ENCODE results near the gene RPS6KA2. TPM values are rescaled to one million over a fixed set of nuclear protein-coding genes. Genes with fewer than 3 reads are reported as not detected.
"Not testable (repeated sequence)": the region's sequence is repeated elsewhere in the genome, so short reads cannot be mapped to it uniquely, and the experiment has no call there.

RPS6KA2 gene
- total RNA-seq, 1 donor from 2014 or later: 37.5 TPM

DNA sequence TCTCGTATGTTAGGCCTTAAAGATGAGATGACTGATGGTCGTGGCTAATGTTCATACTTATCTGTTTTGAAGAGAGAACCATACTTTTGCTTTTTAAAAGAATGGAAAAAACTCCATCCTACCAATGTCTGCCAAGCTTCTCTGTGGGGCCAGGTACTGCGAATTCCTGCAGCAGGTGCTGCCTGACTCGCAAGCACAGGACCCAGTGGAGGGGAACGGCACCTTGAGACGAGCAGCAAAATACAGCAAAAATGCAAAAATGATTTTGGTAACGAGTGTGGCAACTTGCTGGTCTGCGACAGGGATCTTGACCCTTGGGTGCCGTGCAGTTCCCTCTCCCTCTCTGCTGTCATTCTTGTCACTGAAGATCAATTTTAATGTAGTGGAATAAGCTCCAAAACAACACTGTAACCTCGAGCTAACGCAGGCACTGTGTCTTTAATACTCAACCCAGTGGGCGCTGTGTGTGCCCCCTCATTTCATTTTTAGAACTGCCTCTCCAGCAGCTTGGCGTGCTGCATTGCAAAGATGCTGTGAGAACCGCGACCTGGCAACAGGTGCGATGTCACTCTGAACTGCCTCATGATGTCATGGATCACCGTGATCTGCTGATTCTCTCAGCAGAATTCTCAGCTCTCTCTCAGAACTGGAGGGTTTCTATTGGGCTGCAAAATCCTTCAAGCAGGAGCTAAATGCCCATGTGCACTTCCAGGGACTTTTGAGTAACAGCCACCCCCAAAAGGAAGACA lies 92.2 kb downstream of the RPS6KA2 start:
- TF ChIP-seq, protein P1, sequence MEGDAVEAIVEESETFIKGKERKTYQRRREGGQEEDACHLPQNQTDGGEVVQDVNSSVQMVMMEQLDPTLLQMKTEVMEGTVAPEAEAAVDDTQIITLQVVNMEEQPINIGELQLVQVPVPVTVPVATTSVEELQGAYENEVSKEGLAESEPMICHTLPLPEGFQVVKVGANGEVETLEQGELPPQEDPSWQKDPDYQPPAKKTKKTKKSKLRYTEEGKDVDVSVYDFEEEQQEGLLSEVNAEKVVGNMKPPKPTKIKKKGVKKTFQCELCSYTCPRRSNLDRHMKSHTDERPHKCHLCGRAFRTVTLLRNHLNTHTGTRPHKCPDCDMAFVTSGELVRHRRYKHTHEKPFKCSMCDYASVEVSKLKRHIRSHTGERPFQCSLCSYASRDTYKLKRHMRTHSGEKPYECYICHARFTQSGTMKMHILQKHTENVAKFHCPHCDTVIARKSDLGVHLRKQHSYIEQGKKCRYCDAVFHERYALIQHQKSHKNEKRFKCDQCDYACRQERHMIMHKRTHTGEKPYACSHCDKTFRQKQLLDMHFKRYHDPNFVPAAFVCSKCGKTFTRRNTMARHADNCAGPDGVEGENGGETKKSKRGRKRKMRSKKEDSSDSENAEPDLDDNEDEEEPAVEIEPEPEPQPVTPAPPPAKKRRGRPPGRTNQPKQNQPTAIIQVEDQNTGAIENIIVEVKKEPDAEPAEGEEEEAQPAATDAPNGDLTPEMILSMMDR (IDR thresholded peaks at IDR 0.05; ENCODE audit: unreplicated experiment): no peak
- Mint-ChIP-seq H3K4me1 (ENCODE audit: low read depth) (peaks cover 1% of the 10 kb centered on the region), H3K36me3 (ENCODE audit: insufficient read depth) (peaks cover 11% of the 10 kb centered on the region), H3K9me3 (ENCODE audit: low read depth) (no peaks in the 10 kb centered on the region), H3K4me3 (ENCODE audit: low read depth) (no peak overlapping the region), H3K27me3 (no peaks in the 10 kb centered on the region), H3K27ac (no peak overlapping the region)
- DNase-seq (ENCODE audit: low spot score, unreplicated experiment): no peak

DNA sequence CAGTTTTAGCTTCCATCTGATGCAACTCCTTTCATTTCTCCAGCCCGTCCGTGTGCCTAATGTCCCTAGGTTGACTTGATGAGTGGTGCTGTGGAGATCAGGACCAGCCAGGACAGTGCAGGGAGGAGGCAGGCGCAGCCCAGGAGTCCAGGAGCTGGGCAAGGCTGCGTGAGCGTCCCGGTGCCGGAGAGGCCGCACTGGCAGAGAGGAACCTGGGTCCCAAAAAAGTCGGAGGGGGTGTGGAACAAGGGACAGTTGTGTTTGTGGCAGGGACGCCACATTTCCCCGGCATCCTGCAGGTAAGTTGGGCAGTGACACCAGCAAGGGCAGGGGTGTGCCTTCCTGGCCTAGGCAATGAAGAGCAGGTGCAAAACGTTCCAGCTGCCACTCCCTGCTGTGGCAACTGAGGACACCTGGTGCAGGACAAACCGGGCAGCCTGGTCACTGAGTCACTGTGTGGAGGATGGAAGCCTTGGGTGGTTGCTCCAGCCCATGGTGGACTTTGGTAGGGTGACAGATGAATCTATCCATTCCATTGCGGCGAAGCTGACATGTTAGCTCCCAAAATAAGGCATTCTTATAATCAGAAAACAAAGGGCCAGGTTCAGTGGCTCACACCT lies 93.7 kb downstream of the RPS6KA2 start:
- no peaks in the 10 kb centered on the region for H3K9me3 Mint-ChIP-seq (ENCODE audit: low read depth)
- H3K4me3 Mint-ChIP-seq (ENCODE audit: low read depth): no peak overlapping the region
- TF ChIP-seq, protein P1 (IDR thresholded peaks at IDR 0.05; ENCODE audit: unreplicated experiment): no peak
- peaks cover 22% of the 10 kb centered on the region for H3K36me3 Mint-ChIP-seq (ENCODE audit: insufficient read depth)
- no peaks in the 10 kb centered on the region for H3K4me1 Mint-ChIP-seq (ENCODE audit: low read depth)
- no peaks in the 10 kb centered on the region for H3K27me3 Mint-ChIP-seq
- DNase-seq (ENCODE audit: low spot score, unreplicated experiment): no peak
- H3K27ac Mint-ChIP-seq: no peak overlapping the region

DNA sequence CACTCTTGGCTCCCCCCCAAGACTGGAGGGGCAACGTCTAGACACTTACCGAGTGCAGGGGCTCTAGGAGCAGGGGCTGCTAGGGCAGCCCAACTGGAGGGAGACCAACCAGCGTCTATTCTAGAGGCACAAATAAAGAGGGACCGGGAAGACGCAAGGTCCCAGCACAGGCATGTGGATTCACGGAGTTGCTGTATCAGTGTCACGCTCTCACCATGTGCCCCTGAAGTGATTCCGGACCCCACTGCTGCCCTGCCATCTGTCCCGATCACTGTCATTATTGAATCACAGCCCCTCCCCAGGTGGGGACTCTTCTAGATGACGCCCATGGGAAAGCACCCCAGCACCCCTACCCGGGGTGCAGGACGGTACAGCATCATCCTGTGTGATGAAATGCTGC lies 94.7 kb downstream of the RPS6KA2 start:
- H3K27me3 Mint-ChIP-seq: no peaks in the 10 kb centered on the region
- H3K9me3 Mint-ChIP-seq (ENCODE audit: low read depth): no peaks in the 10 kb centered on the region
- no peak for DNase-seq (ENCODE audit: low spot score, unreplicated experiment)
- TF ChIP-seq, protein P1 (IDR thresholded peaks at IDR 0.05; ENCODE audit: unreplicated experiment): no peak
- no peak overlapping the region for H3K4me3 Mint-ChIP-seq (ENCODE audit: low read depth)
- H3K36me3 Mint-ChIP-seq (ENCODE audit: insufficient read depth): peaks cover 24% of the 10 kb centered on the region
- H3K27ac Mint-ChIP-seq: no peak overlapping the region
- no peaks in the 10 kb centered on the region for H3K4me1 Mint-ChIP-seq (ENCODE audit: low read depth)

DNA sequence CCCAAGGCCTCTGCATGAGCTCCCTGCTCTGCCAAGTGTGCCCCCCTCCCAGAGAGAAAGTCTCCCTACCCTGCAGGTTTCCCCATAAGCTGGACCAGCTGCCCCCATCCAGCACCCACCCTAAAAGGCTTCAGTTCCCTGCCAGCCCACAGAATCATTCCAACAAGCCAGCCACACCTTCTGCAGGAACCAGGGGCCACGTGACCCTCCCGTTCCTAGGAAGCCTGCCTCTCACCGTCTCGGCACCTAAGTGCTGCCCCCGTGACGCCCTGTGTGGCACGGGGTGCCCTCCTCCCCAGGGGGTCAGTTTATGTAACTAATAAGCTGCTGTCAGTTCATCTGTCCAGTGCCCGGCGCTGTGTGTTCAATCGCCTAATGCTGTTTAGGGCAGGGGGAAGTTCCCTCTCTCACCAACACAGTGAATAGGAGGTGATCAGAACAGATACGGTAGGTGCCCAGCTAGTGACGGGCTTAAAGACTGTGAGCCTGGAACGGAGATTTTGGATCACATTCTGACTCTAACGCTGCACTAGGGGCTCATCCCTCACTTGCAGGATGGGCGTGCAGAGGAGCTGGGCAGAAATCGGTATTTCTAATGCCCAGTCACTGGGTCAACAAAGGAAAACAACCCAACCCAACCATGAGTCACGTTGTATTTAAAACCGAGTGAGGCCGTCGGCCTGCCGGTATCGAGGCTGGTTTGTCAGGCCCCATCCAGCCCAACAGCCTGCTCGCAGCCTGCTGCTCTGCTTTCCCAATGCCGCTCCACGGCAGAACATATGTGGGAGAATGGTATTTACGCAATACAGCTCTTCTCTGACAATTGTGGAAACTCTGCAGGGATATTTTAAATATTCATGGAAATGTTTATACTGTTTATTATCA lies 96.6 kb downstream of the RPS6KA2 start:
- TF ChIP-seq, protein P1 (IDR thresholded peaks at IDR 0.05; ENCODE audit: unreplicated experiment): no peak
- Mint-ChIP-seq H3K4me1 (ENCODE audit: low read depth) (no peaks in the 10 kb centered on the region), H3K27ac (no peak overlapping the region), H3K27me3 (no peaks in the 10 kb centered on the region), H3K4me3 (ENCODE audit: low read depth) (no peak overlapping the region), H3K36me3 (ENCODE audit: insufficient read depth) (peaks cover 27% of the 10 kb centered on the region), H3K9me3 (ENCODE audit: low read depth) (no peaks in the 10 kb centered on the region)
- no peak for DNase-seq (ENCODE audit: low spot score, unreplicated experiment)

DNA sequence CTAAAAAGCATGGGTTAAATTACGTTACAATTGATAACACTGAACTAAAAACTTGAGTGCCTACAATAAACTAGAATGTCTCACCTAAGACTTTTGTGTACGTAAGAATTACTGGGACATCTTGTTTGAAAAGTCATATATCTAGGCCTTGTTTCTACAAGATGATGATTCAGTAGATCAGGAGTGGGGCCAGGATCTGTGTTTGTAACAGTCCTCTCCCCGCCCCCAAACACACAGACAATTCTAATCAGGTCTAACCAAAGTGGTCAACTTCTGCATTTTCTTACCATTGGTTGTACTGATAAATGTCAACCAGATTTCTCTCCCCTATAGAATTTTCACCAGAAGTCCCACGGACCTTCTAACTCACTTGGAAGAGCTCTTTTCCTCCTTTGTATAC lies 97.5 kb downstream of the RPS6KA2 start:
- no peak overlapping the region for H3K27ac Mint-ChIP-seq
- TF ChIP-seq, protein P1 (IDR thresholded peaks at IDR 0.05; ENCODE audit: unreplicated experiment): no peak
- no peaks in the 10 kb centered on the region for H3K27me3 Mint-ChIP-seq
- no peaks in the 10 kb centered on the region for H3K9me3 Mint-ChIP-seq (ENCODE audit: low read depth)
- peaks cover 23% of the 10 kb centered on the region for H3K36me3 Mint-ChIP-seq (ENCODE audit: insufficient read depth)
- H3K4me3 Mint-ChIP-seq (ENCODE audit: low read depth): no peak overlapping the region
- DNase-seq (ENCODE audit: low spot score, unreplicated experiment): no peak
- H3K4me1 Mint-ChIP-seq (ENCODE audit: low read depth): no peaks in the 10 kb centered on the region

DNA sequence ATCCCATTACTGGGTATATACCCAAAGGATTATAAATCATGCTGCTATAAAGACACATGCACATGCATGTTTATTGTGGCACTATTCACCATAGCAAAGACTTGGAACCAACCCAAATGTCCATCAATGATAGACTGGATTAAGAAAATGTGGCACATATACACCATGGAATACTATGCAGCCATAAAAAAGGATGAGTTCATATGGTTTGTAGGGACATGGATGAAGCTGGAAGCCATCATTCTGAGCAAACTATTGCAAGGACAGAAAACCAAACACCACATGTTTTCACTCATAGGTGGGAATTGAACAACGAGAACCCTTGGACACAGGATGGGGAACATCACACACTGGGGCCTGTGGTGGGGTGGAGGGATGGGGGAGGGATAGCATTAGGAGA lies 98.0 kb downstream of the RPS6KA2 start:
- DNase-seq (ENCODE audit: low spot score, unreplicated experiment); H3K27ac Mint-ChIP-seq; H3K4me3 Mint-ChIP-seq (ENCODE audit: low read depth); H3K9me3 Mint-ChIP-seq (ENCODE audit: low read depth); H3K27me3 Mint-ChIP-seq; H3K4me1 Mint-ChIP-seq (ENCODE audit: low read depth): not testable (repeated sequence)
- peaks cover 23% of the 10 kb centered on the region for H3K36me3 Mint-ChIP-seq (ENCODE audit: insufficient read depth)
